ENCODE measurements around the gene CELA2A.

GRCh38 chr1:15446212-15446611, 10.3 kb upstream of the CELA2A start:
- TF ChIP-seq, protein P1, sequence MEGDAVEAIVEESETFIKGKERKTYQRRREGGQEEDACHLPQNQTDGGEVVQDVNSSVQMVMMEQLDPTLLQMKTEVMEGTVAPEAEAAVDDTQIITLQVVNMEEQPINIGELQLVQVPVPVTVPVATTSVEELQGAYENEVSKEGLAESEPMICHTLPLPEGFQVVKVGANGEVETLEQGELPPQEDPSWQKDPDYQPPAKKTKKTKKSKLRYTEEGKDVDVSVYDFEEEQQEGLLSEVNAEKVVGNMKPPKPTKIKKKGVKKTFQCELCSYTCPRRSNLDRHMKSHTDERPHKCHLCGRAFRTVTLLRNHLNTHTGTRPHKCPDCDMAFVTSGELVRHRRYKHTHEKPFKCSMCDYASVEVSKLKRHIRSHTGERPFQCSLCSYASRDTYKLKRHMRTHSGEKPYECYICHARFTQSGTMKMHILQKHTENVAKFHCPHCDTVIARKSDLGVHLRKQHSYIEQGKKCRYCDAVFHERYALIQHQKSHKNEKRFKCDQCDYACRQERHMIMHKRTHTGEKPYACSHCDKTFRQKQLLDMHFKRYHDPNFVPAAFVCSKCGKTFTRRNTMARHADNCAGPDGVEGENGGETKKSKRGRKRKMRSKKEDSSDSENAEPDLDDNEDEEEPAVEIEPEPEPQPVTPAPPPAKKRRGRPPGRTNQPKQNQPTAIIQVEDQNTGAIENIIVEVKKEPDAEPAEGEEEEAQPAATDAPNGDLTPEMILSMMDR (IDR thresholded peaks at IDR 0.05 in 4 of 5, conservative IDR thresholded peaks at IDR 0.05 in 1 of 5): no peak
- TF ChIP-seq POLR2A (IDR thresholded peaks at IDR 0.05): no peak

Data from gastrocnemius medialis (tissue), 4 donors.